K562 (cell line): ENCODE measurements around the gene UNC119. TPM values are rescaled to one million over a fixed set of nuclear protein-coding genes. Genes with fewer than 3 reads are reported as not detected.

Experiments used
- ATAC-seq: fragments of 200-7000 bp; cut with Tn5 transposase; 3 replicates; pipeline ENCODE4 v1.9.1; 2020; ENCODE audit warnings: moderate library complexity
- BruUV-seq: library from RNA; stranded (reverse); fragments of 400-500 nt; replicated peaks from 2 replicates; lab custom pipeline; 2021; lab: Mats Ljungman, UMichigan
- CTCF ChIA-PET: fragments of 300-600 bp; formaldehyde crosslinking; extraction: SDS; loops from one replicate; lab custom pipeline; 2021; ENCODE audit warnings: low intra/inter-chr PET ratio; lab: Yijun Ruan, JAX
- POLR2A ChIA-PET: fragments of 300-600, 350-650 bp; sonication (Branson Sonifier 250); formaldehyde crosslinking; extraction: SDS; loops from one replicate; lab custom pipeline; 2021; ENCODE audit warnings: antibody characterized with exemption, inconsistent platforms; lab: Yijun Ruan, JAX
- DNase-seq, 4 experiments: peaks; one replicate each; pipeline versions ENCODE4 v3.0.0 to v3.0.0-alpha.2; 2011 to 2018; ENCODE audit warnings: low spot score in 3 of 4, mixed read lengths in 3 of 4; ENCODE audit errors: extremely low read depth in 1 of 4
- FAIRE-seq: peaks from 2 replicates; lab custom pipeline; 2011; peaks lifted over from hg19 to GRCh38; lab: Jason Lieb, UNC
- H2AFZ ChIP-seq: 2 replicates; pipeline ENCODE4 v1.6.0; 2011; ENCODE audit warnings: low read depth, low read length, control low read depth, inconsistent platforms
- H3K27ac ChIP-seq: fragments of 200-600 bp; 3 replicates; pipeline ENCODE4 v1.8.0; 2011; ENCODE audit warnings: low read depth, mild to moderate bottlenecking, control low read depth, inconsistent platforms, low read length, moderate library complexity, mixed read lengths; ENCODE audit errors: extremely low read depth
- H3K27me3 ChIP-seq, 2 experiments: fragments of 300-600 bp in 1 of 2; 2 replicates in 1 of 2; 3 replicates in 1 of 2; pipeline versions ENCODE4 v1.6.0 to v1.8.0; 2011; ENCODE audit warnings: inconsistent platforms in 2 of 2, low read length in 2 of 2, mild to moderate bottlenecking in 1 of 2, mixed read lengths in 1 of 2, moderate library complexity in 1 of 2; ENCODE audit not compliant: control insufficient read depth in 2 of 2, insufficient read depth in 2 of 2
- H3K36me3 ChIP-seq: fragments of 300-600 bp; 3 replicates; pipeline ENCODE4 v1.8.0; 2011; ENCODE audit warnings: mild to moderate bottlenecking, low read length, inconsistent platforms; ENCODE audit not compliant: control insufficient read depth, insufficient read depth
- H3K4me1 ChIP-seq, 2 experiments: fragments of 200-600 bp in 1 of 2; replicated peaks in 1 of 2; 2 replicates in 1 of 2; 3 replicates in 1 of 2; pipeline versions ENCODE4 v1.5.1 to v1.8.0; 2011; ENCODE audit warnings: inconsistent platforms in 2 of 2, low read length in 2 of 2, mild to moderate bottlenecking in 1 of 2, mixed read lengths in 1 of 2, moderate library complexity in 1 of 2; ENCODE audit not compliant: control insufficient read depth in 2 of 2, insufficient read depth in 2 of 2
- H3K4me2 ChIP-seq: 2 replicates; pipeline ENCODE4 v1.6.1; 2011; ENCODE audit warnings: low read length, control low read depth, inconsistent platforms, mixed read lengths; ENCODE audit not compliant: insufficient read depth
- H3K4me3 ChIP-seq: fragments of 200-600 bp; sonication (generic), shearing (Covaris generic); 2 replicates; pipeline ENCODE4 v1.5.1; 2016; ENCODE audit warnings: control low read depth, inconsistent platforms
- H3K79me2 ChIP-seq: fragments of 200-600 bp; 3 replicates; pipeline ENCODE4 v1.8.0; 2011; ENCODE audit warnings: low read length, inconsistent platforms; ENCODE audit not compliant: control insufficient read depth, insufficient read depth
- H3K9ac ChIP-seq, 2 experiments: 2 replicates each; pipeline versions ENCODE4 v1.6.0 to v1.6.1; 2011; ENCODE audit warnings: low read depth in 2 of 2, low read length in 2 of 2, control low read depth in 1 of 2, inconsistent platforms in 1 of 2, mild to moderate bottlenecking in 1 of 2, mixed read lengths in 1 of 2; ENCODE audit not compliant: insufficient read depth in 1 of 2
- H3K9me1 ChIP-seq: one replicate; pipeline ENCODE4 v1.6.0; 2011; ENCODE audit warnings: inconsistent platforms, mild to moderate bottlenecking, low read length, moderate library complexity; ENCODE audit not compliant: control insufficient read depth, insufficient read depth
- H3K9me3 ChIP-seq: replicated peaks from 2 replicates; pipeline ENCODE4 v1.5.1; 2011; ENCODE audit warnings: low read depth, low read length, inconsistent platforms; ENCODE audit not compliant: control insufficient read depth, insufficient read depth
- H4K20me1 ChIP-seq: replicated peaks from 2 replicates; pipeline ENCODE4 v1.6.1; 2011; ENCODE audit warnings: low read length, inconsistent platforms, mixed read lengths; ENCODE audit not compliant: control insufficient read depth, insufficient read depth
- CHD4 ChIP-seq: fragments of 200-600 bp; sonication (generic); IDR thresholded peaks from 3 replicates; pipeline ENCODE4 v1.6.1; 2012; ENCODE audit warnings: low read depth, mild to moderate bottlenecking, mixed read lengths, low read length, inconsistent platforms; ENCODE audit not compliant: insufficient read depth, insufficient replicate concordance, poor library complexity, severe bottlenecking
- HCFC1 ChIP-seq: IDR thresholded peaks from 2 replicates; pipeline ENCODE4 v1.6.1; 2012; ENCODE audit warnings: low read depth, low read length, improper control_type of control experiment
- IFI16 ChIP-seq: fragments of 250-450 bp; sonication (Bioruptor Pico); IDR thresholded peaks from 2 replicates; pipeline ENCODE4 v2.1.2; 2022; ENCODE audit warnings: mild to moderate bottlenecking, inconsistent platforms
- NR2C1 ChIP-seq, 2 experiments: fragments of 450-650 bp; IDR thresholded peaks; 2 replicates each; pipeline ENCODE4 v1.6.1; 2017; ENCODE audit warnings: mild to moderate bottlenecking in 2 of 2, antibody characterized with exemption in 1 of 2, inconsistent platforms in 1 of 2, missing compliant biosample characterization in 1 of 2, missing genetic modification characterization in 1 of 2
- PCBP1 ChIP-seq: fragments of 200-400 bp; formaldehyde crosslinking; IDR thresholded peaks from 2 replicates; pipeline ENCODE4 v1.6.1; 2018; ENCODE audit warnings: mild to moderate bottlenecking, low read depth, low read length; ENCODE audit not compliant: poor library complexity, severe bottlenecking
- PHB2 ChIP-seq: fragments of 450-650 bp; IDR thresholded peaks from 2 replicates; pipeline ENCODE4 v1.6.1; 2017; ENCODE audit warnings: low read depth
- RBM39 ChIP-seq: fragments of 200-400 bp; formaldehyde crosslinking; optimal IDR thresholded peaks from 2 replicates; pipeline ENCODE3; 2018; ENCODE audit warnings: low read depth, low read length
- SMAD3 ChIP-seq: fragments of 450-650 bp; formaldehyde crosslinking; conservative IDR thresholded peaks from 2 replicates; pipeline ENCODE4 v1.4.0; 2020; ENCODE audit warnings: mild to moderate bottlenecking
- SRSF7 ChIP-seq: fragments of 200-400 bp; formaldehyde crosslinking; optimal IDR thresholded peaks from 2 replicates; pipeline ENCODE3; 2017; ENCODE audit warnings: mild to moderate bottlenecking, low read depth, low read length
- SRSF9 ChIP-seq: fragments of 200-400 bp; formaldehyde crosslinking; IDR thresholded peaks from 2 replicates; pipeline ENCODE4 v1.6.1; 2017; ENCODE audit warnings: low read depth, low read length, borderline replicate concordance
- TARDBP ChIP-seq: fragments of 450-650 bp; IDR thresholded peaks from 2 replicates; pipeline ENCODE4 v1.6.1; 2016
- WGBS: fragments of 100-300 bp; shearing (Covaris generic); methylation state at CpG from one replicate; pipeline ENCODE4 v1.1.6; 2016; ENCODE audit warnings: low coverage, mixed read lengths; ENCODE audit not compliant: insufficient coverage; ENCODE audit errors: missing lambda C conversion rate; 5-methylcytosine and 5-hydroxymethylcytosine counted together
- in situ Hi-C: fragments of 300-500 bp; cut with MboI; formaldehyde crosslinking; loops from 4 replicates; pipeline ENCODE4 v1.15.0; 2018; ENCODE audit warnings: inconsistent platforms, mixed read lengths
- intact Hi-C: fragments of 100-400 bp; cut with micrococcal nuclease; formaldehyde crosslinking; loops from 2 replicates; pipeline ENCODE4 v1.14.2; 2022
- polyA plus RNA-seq, 8 experiments: library from polyadenylated mRNA; depleted of rRNA in 4 of 8; stranded (reverse) in 5 of 8; unstranded in 3 of 8; fragments of >200 nt; fragmentation: Nextera tagmentation in 2 of 8; fragmentation: Illumina TruSeq in 1 of 8; extraction: Ambion mirVana in 2 of 8; extraction: Trizol in 1 of 8; gene quantifications; 2 replicates each; pipeline versions ENCODE4 v1.2.1 to v1.2.3, GENCODE V29; 2011 to 2014; ENCODE audit warnings: inconsistent platforms in 1 of 8, missing spikeins in 1 of 8
- total RNA-seq, 7 experiments: library from RNA; depleted of rRNA in 6 of 7; stranded (reverse); fragments of >200 nt in 6 of 7; fragmentation: Illumina TruSeq in 2 of 7; extraction: Trizol in 2 of 7; gene quantifications; 2 replicates each; pipeline versions ENCODE4 v1.2.1 to v1.2.3, GENCODE V29; 2011 to 2021; ENCODE audit warnings: low replicate concordance in 1 of 7

UNC119 gene
- total and polyA plus RNA-seq, 9 of the 15 experiments (the other 6 are each of a cell fraction or from before 2014, with no cell fraction given) = 0.37 to 47.7 (median 16.3) TPM

GRCh38 chr17:28501421-28502284, 50.8 kb downstream of the UNC119 start:
- H3K9me3 ChIP-seq = no peaks in the 10 kb centered on the region
- H3K4me3 ChIP-seq = no peak overlapping the region
- CTCF ChIA-PET = no interaction called here
- ATAC-seq (peak; percentile 46), FAIRE-seq (no peak), DNase-seq (no peak)
- H3K9ac ChIP-seq = no peak overlapping the region
- in situ Hi-C loops = no loop called here
- peaks cover 16 to 28% of the 10 kb centered on the region in 2 experiments for H3K27me3 ChIP-seq
- no peak overlapping the region for H2AFZ ChIP-seq
- WGBS = 36% methylated on average over 3 of the region's 3 CpGs
- 0 out of 2 replicates have a peak, but pooled peaks cover 3% of the 10 kb centered on the region for H4K20me1 ChIP-seq
- TF ChIP-seq IFI16 = no peak
- TF ChIP-seq PHB2 = no peak
- no peak for TF ChIP-seq PCBP1
- no peak for TF ChIP-seq TARDBP
- TF ChIP-seq RBM39 = no peak
- TF ChIP-seq SMAD3 = no peak
- TF ChIP-seq SRSF9 = no peak
- no peak for TF ChIP-seq NR2C1 (IDR thresholded peaks at IDR 0.05)
- TF ChIP-seq NR2C1 (tag; IDR thresholded peaks at IDR 0.05) = no peak
- no peak for TF ChIP-seq SRSF7
- no peak for TF ChIP-seq HCFC1
- TF ChIP-seq CHD4 = no peak
- TF ChIP-seq, all 486 proteins: peak for 0
- POLR2A ChIA-PET = interaction anchor here (0.7 to 1.5 kb wide), 3 partner anchors 24 to 69 kb away, joined by 3 read pairs; no protein-coding TSS in a partner anchor
- peaks cover 0 to 18% of the 10 kb centered on the region in 2 experiments; a peak in 2 of 5 replicates for H3K4me1 ChIP-seq
- intact Hi-C loops = no loop called here
- no peaks in the 10 kb centered on the region for H3K9me1 ChIP-seq
- H3K36me3 ChIP-seq = no peaks in the 10 kb centered on the region
- no peaks in the 10 kb centered on the region for H3K79me2 ChIP-seq
- H3K27ac ChIP-seq = no peak overlapping the region
- H3K4me2 ChIP-seq = no peak overlapping the region
- BruUV-seq = no TSS peak
